ENCODE data around the gene PTPN22. TPM values are rescaled to one million over a fixed set of nuclear protein-coding genes. Genes with fewer than 3 reads are reported as not detected.

PTPN22 gene
- total RNA-seq, 2 experiments from 2014 or later: 43.9 to 50.9 TPM

DNA sequence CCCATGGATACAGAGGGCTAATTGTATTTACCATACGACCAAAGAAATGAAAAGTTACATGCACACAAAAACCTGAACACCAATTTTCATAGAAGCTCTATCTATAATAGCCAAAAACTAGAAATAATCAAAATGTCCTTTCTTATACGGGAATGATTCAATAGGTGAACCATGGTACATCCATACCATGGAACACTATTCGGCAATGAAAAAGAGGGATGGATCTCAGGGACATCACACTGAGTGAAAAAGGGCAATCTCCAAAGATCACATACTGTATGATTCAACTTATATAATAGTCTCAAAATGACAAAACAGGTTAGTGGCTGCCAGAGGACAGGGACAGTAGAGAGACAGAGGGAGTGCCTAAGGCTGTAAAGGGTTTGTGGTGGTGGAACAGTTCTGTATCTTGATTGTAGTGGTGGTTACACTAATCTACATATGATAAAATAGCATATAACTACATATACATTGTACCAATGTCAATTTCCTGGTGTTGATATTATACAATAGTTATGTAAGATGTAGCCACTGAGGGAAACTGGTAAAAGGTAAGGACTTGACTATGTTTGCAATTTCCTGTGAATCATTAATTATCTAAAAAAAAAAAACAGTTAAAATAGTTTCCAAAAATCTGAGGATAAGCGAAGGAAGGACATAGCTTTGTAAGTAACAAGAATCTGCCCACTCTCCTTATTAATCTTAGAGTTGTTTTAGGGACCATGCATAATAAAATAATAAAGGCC, 62.9 kb downstream of the PTPN22 start:
- no peak for DNase-seq
- no peaks in the 10 kb centered on the region for H3K27me3 Mint-ChIP-seq (ENCODE audit: low read depth)
- H3K4me3 Mint-ChIP-seq: no peak overlapping the region
- no peak overlapping the region for H3K27ac Mint-ChIP-seq
- H3K9me3 Mint-ChIP-seq: no peaks in the 10 kb centered on the region
- H3K4me1 Mint-ChIP-seq (ENCODE audit: low read depth): peaks cover 54% of the 10 kb centered on the region
- CTCF ChIA-PET: no interaction called here
- peaks cover 5% of the 10 kb centered on the region for H3K36me3 Mint-ChIP-seq (ENCODE audit: low read depth)
- intact Hi-C loops (cut with micrococcal nuclease): no loop called here

- no peak overlapping the region for H3K27ac Mint-ChIP-seq
- intact Hi-C loops (cut with micrococcal nuclease): no loop called here
- no peaks in the 10 kb centered on the region for H3K9me3 Mint-ChIP-seq
- DNase-seq: no peak
- H3K36me3 Mint-ChIP-seq (ENCODE audit: low read depth): peaks cover 2% of the 10 kb centered on the region
- CTCF ChIA-PET: no interaction called here
- peaks cover 75% of the 10 kb centered on the region for H3K4me1 Mint-ChIP-seq (ENCODE audit: low read depth)
- H3K4me3 Mint-ChIP-seq: no peak overlapping the region
- H3K27me3 Mint-ChIP-seq (ENCODE audit: low read depth): no peaks in the 10 kb centered on the region
Measured at GRCh38 chr1:113805639-113806038, 65.9 kb downstream of the PTPN22 start.

GRCh38 chr1:113805256-113805531, 66.3 kb downstream of the PTPN22 start:
- Mint-ChIP-seq H3K27ac (no peak overlapping the region), H3K4me3 (no peak overlapping the region), H3K36me3 (ENCODE audit: low read depth) (peaks cover 2% of the 10 kb centered on the region), H3K4me1 (ENCODE audit: low read depth) (peaks cover 77% of the 10 kb centered on the region), H3K27me3 (ENCODE audit: low read depth) (no peaks in the 10 kb centered on the region), H3K9me3 (no peaks in the 10 kb centered on the region)
- CTCF ChIA-PET: interaction anchor here (0.6 kb wide), 1 partner anchor 13 kb away, joined by 3 read pairs; no protein-coding TSS in a partner anchor
- intact Hi-C loops (cut with micrococcal nuclease): no loop called here
- DNase-seq: no peak

DNA sequence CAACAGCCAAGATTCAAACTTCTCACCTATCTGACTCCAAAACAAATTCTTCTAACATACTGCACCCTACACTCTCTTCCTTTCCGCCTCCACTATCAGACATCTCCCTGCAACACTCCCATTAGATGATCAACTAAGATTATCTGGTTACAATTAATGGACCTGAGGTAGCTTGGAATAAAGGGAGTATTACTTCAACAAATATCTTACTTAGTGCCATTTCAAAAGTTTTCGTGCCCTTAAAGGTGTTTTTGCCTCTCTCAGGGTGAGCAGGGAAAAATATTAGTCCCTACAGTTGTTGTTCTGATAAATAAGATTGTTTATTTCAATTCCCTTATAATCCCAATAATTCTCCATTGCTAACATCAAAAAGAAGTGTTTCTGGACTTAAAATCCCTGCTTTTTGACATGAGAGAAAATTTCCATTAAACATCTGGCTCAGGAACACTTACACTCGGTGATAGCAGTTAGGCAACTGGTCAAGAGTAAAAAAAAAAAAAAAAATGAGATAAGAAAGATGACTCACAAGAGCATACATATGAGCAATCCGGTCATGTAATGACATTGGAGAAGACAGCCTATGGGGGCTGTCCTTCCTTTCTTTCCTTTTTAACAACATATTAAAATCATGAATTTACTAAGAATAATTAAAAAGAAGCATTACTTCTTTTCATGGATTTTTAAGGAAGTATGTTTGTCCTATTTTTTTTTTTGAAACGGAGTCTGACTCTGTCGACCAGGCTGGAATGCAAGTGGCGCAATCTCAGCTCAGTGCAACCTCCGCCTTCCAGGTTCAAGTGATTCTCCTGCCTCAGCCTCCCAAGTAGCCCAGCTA, 66.9 kb downstream of the PTPN22 start:
- no peaks in the 10 kb centered on the region for H3K27me3 Mint-ChIP-seq (ENCODE audit: low read depth)
- intact Hi-C loops (cut with micrococcal nuclease): no loop called here

DNA sequence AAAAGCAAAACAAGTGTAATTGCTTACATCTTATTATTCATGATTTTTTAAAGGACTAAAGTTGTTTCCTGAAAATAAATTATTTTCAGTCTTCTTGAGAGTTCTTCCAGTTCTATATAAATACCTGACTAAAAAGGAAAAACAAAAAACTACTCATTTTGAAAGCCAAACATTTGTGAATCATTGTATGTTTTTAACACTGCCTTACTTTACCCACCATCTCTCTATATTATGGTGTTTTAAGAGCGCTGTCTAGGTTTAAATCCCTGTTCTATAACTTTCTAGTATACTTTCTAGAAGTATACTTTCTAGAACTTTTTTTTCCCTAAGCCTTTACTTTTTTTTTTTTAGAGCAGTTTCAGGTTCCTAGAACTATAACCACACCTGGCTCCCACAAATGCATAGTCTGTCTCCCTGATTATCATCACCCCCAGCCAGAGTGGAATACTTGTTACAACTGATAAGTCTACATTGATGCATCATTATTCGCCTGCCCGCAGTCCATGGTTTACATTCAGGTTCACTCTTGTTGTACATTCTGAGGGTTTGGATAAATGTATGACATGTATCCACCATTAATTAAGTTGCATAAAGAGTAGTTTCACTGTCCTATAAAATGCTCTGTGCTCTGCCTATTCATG, 69.0 kb downstream of the PTPN22 start:
- H3K4me1 Mint-ChIP-seq (ENCODE audit: low read depth): peaks cover 73% of the 10 kb centered on the region
- peak overlapping the region; percentile 25 for H3K27ac Mint-ChIP-seq
- H3K4me3 Mint-ChIP-seq: no peak overlapping the region
- CTCF ChIA-PET: interaction anchor here (1.2 to 1.3 kb wide), 2 partner anchors 11 to 13 kb away, joined by 4 to 7 read pairs; no protein-coding TSS in a partner anchor
- peak; percentile 29 for DNase-seq
- H3K27me3 Mint-ChIP-seq (ENCODE audit: low read depth): no peaks in the 10 kb centered on the region
- intact Hi-C loops (cut with micrococcal nuclease): loop anchor here (1.0 kb wide), 2 partner anchors 8 to 18 kb away; no protein-coding TSS in a partner anchor
- H3K36me3 Mint-ChIP-seq (ENCODE audit: low read depth): peaks cover 6% of the 10 kb centered on the region
- no peaks in the 10 kb centered on the region for H3K9me3 Mint-ChIP-seq

More for the DNA sequence above, 66.9 kb downstream of the PTPN22 start:
- H3K9me3 Mint-ChIP-seq: no peaks in the 10 kb centered on the region
- H3K27ac Mint-ChIP-seq: no peak overlapping the region
- no peak overlapping the region for H3K4me3 Mint-ChIP-seq
- H3K4me1 Mint-ChIP-seq (ENCODE audit: low read depth): peaks cover 75% of the 10 kb centered on the region
- peaks cover 2% of the 10 kb centered on the region for H3K36me3 Mint-ChIP-seq (ENCODE audit: low read depth)
- DNase-seq: no peak
- CTCF ChIA-PET: interaction anchor here (0.6 to 1.0 kb wide), 3 partner anchors 13 to 34 kb away, joined by 3 read pairs; no protein-coding TSS in a partner anchor

DNA sequence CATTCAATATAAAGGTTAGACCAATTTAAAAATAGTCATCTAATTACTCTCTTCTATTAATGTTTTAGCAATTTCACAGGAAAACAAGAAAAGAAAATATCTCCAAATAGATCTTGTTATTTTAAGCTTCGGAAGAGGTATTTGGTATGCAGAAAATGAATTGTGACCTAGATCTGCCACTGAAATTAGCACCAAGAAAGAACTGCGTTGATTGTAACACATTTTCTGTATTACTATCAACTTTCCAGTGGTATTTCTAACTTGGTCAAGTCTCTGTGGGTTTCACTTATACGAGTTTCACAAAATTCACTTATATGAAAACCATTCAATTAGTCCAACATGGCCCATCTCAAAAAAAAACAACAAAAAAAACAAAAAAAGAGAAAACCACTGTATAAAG, 71.0 kb downstream of the PTPN22 start:
- no peak for DNase-seq
- H3K27me3 Mint-ChIP-seq (ENCODE audit: low read depth): no peaks in the 10 kb centered on the region
- no peak overlapping the region for H3K4me3 Mint-ChIP-seq
- CTCF ChIA-PET: no interaction called here
- intact Hi-C loops (cut with micrococcal nuclease): no loop called here
- H3K4me1 Mint-ChIP-seq (ENCODE audit: low read depth): peaks cover 73% of the 10 kb centered on the region
- peaks cover 16% of the 10 kb centered on the region for H3K36me3 Mint-ChIP-seq (ENCODE audit: low read depth)
- no peaks in the 10 kb centered on the region for H3K9me3 Mint-ChIP-seq
- H3K27ac Mint-ChIP-seq: no peak overlapping the region

DNA sequence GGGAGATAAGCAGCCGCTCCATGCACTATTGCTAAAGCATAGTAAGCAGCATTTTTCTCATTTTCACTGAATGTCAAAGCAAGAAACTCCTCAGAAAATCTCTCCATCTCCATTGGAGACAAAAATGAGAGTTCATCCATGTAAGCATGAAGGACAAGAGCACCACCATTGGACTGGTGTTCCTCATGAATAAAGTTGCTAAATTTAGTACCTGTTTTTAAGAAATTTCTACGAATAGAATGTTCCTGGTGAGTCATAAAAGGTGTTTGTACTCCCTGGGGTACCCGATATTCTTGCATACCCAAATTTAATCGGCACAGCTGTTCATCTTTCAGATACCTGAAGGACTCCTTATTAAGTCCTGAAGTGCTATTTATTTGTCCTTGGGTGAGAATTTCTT, 74.0 kb downstream of the PTPN22 start:
- Mint-ChIP-seq H3K27ac (no peak overlapping the region), H3K27me3 (ENCODE audit: low read depth) (no peaks in the 10 kb centered on the region), H3K4me1 (ENCODE audit: low read depth) (peaks cover 65% of the 10 kb centered on the region), H3K36me3 (ENCODE audit: low read depth) (peaks cover 22% of the 10 kb centered on the region), H3K9me3 (no peaks in the 10 kb centered on the region), H3K4me3 (no peak overlapping the region)
- intact Hi-C loops (cut with micrococcal nuclease): no loop called here
- CTCF ChIA-PET: no interaction called here
- DNase-seq: no peak

GRCh38 chr1:113793878-113794834, 77.4 kb downstream of the PTPN22 start:
- Mint-ChIP-seq H3K27ac (no peak overlapping the region), H3K27me3 (ENCODE audit: low read depth) (no peaks in the 10 kb centered on the region), H3K9me3 (no peaks in the 10 kb centered on the region), H3K4me3 (no peak overlapping the region), H3K36me3 (ENCODE audit: low read depth) (peaks cover 27% of the 10 kb centered on the region), H3K4me1 (ENCODE audit: low read depth) (peaks cover 62% of the 10 kb centered on the region)
- CTCF ChIA-PET: interaction anchor here (1.1 kb wide), 1 partner anchor 26 kb away, joined by 3 read pairs; no protein-coding TSS in a partner anchor
- intact Hi-C loops (cut with micrococcal nuclease): loop anchor here (1.0 kb wide), 1 partner anchor 8 kb away; no protein-coding TSS in a partner anchor
- no peak for DNase-seq

- DNase-seq: no peak
- intact Hi-C loops (cut with micrococcal nuclease): no loop called here
- CTCF ChIA-PET: no interaction called here
- no peak overlapping the region for H3K4me3 Mint-ChIP-seq
- no peaks in the 10 kb centered on the region for H3K27me3 Mint-ChIP-seq (ENCODE audit: low read depth)
- no peak overlapping the region for H3K27ac Mint-ChIP-seq
- H3K9me3 Mint-ChIP-seq: no peaks in the 10 kb centered on the region
- H3K4me1 Mint-ChIP-seq (ENCODE audit: low read depth): peaks cover 69% of the 10 kb centered on the region
- peaks cover 28% of the 10 kb centered on the region for H3K36me3 Mint-ChIP-seq (ENCODE audit: low read depth)
Measured at GRCh38 chr1:113792986-113793385, 78.5 kb downstream of the PTPN22 start.

GRCh38 chr1:113792471-113792870, 79.0 kb downstream of the PTPN22 start:
- Mint-ChIP-seq H3K27ac (peak overlapping the region; percentile 83), H3K4me3 (no peak overlapping the region), H3K27me3 (ENCODE audit: low read depth) (no peaks in the 10 kb centered on the region), H3K4me1 (ENCODE audit: low read depth) (peaks cover 69% of the 10 kb centered on the region), H3K9me3 (no peaks in the 10 kb centered on the region), H3K36me3 (ENCODE audit: low read depth) (peaks cover 24% of the 10 kb centered on the region)
- CTCF ChIA-PET: interaction anchor here (1.8 kb wide), 1 partner anchor 11 kb away, joined by 7 read pairs; no protein-coding TSS in a partner anchor
- intact Hi-C loops (cut with micrococcal nuclease): no loop called here
- DNase-seq: peak; percentile 40

- CTCF ChIA-PET: interaction anchor here (0.6 to 1.8 kb wide), 4 partner anchors 13 to 109 kb away, joined by 3 to 5 read pairs (median 4); no protein-coding TSS in a partner anchor
- Mint-ChIP-seq H3K9me3 (no peaks in the 10 kb centered on the region), H3K27me3 (ENCODE audit: low read depth) (no peaks in the 10 kb centered on the region), H3K27ac (no peak overlapping the region), H3K4me3 (no peak overlapping the region), H3K36me3 (ENCODE audit: low read depth) (peaks cover 7% of the 10 kb centered on the region), H3K4me1 (ENCODE audit: low read depth) (peaks cover 74% of the 10 kb centered on the region)
- intact Hi-C loops (cut with micrococcal nuclease): loop anchor here (10.0 kb wide), 1 partner anchor 394 kb away; the partner anchor contains the start of gene MAGI3
- no peak for DNase-seq
Measured at GRCh38 chr1:113788802-113789201, 82.7 kb downstream of the PTPN22 start.

Data from activated naive CD4-positive, alpha-beta T cell treated with anti-CD3 and anti-CD28 coated beads for 36 hours (primary cell).